HCT116 (cell line): Measurements from ENCODE around the gene OR13C4.

Source experiments
- EZH2 ChIP-seq: fragments of 200-600 bp; sonication (generic); IDR thresholded peaks from 2 replicates; pipeline ENCODE4 v1.6.1; 2017; ENCODE audit warnings: antibody characterized with exemption, mixed run types
- EZH2phosphoT487 ChIP-seq: fragments of 200-600 bp; IDR thresholded peaks from 2 replicates; pipeline ENCODE4 v1.6.1; 2018; ENCODE audit warnings: antibody characterized with exemption, borderline replicate concordance
- FOSL1 ChIP-seq: IDR thresholded peaks from 2 replicates; pipeline ENCODE4 v1.6.1; 2012; ENCODE audit warnings: low read depth
- POLR2A ChIP-seq: IDR thresholded peaks from 2 replicates; pipeline ENCODE4 v1.7.0; 2011; ENCODE audit warnings: borderline replicate concordance; ENCODE audit not compliant: insufficient read depth, insufficient read length; ENCODE audit errors: extremely low read depth
- POLR2AphosphoS5 ChIP-seq: IDR thresholded peaks from 2 replicates; pipeline ENCODE4 v1.6.1; 2011; ENCODE audit warnings: mild to moderate bottlenecking, low read depth, low read length, moderate library complexity
- RAD21 ChIP-seq: IDR thresholded peaks from 2 replicates; pipeline ENCODE4 v1.6.1; 2012; ENCODE audit warnings: low read depth, mild to moderate bottlenecking
- SRF ChIP-seq: IDR thresholded peaks from 2 replicates; pipeline ENCODE4 v1.6.1; 2012; ENCODE audit warnings: low read depth
- YY1 ChIP-seq: IDR thresholded peaks from 2 replicates; pipeline ENCODE4 v1.6.1; 2011; ENCODE audit warnings: low read length, low read depth, moderate library complexity, mild to moderate bottlenecking; ENCODE audit not compliant: insufficient replicate concordance; ENCODE audit errors: extremely low read depth
- ZNF274 ChIP-seq: fragments of 200-500 bp; sonication (Bioruptor generic); IDR thresholded peaks from 2 replicates; pipeline ENCODE4 v1.6.1; 2014; ENCODE audit warnings: mild to moderate bottlenecking, low read depth, low read length, inconsistent platforms
- TF ChIP-seq, protein P1 (sequence below), 3 experiments: fragments of 200-600 bp in 1 of 3; sonication (generic) in 1 of 3; IDR thresholded peaks in 2 of 3; conservative IDR thresholded peaks in 1 of 3; 2 replicates each; pipeline ENCODE4 v1.5.1; 2012 to 2017; ENCODE audit warnings: low read depth in 2 of 3, low read length in 2 of 3, antibody characterized with exemption in 1 of 3, borderline replicate concordance in 1 of 3, control low read depth in 1 of 3, mild to moderate bottlenecking in 1 of 3, mixed read lengths in 1 of 3, mixed run types in 1 of 3, moderate library complexity in 1 of 3; ENCODE audit not compliant: insufficient read depth in 1 of 3
- TF ChIP-seq, protein P2 (sequence below): IDR thresholded peaks from 2 replicates; pipeline ENCODE4 v1.6.1; 2011; ENCODE audit warnings: mild to moderate bottlenecking, low read length, moderate library complexity; ENCODE audit not compliant: insufficient replicate concordance; ENCODE audit errors: extremely low read depth

DNA sequence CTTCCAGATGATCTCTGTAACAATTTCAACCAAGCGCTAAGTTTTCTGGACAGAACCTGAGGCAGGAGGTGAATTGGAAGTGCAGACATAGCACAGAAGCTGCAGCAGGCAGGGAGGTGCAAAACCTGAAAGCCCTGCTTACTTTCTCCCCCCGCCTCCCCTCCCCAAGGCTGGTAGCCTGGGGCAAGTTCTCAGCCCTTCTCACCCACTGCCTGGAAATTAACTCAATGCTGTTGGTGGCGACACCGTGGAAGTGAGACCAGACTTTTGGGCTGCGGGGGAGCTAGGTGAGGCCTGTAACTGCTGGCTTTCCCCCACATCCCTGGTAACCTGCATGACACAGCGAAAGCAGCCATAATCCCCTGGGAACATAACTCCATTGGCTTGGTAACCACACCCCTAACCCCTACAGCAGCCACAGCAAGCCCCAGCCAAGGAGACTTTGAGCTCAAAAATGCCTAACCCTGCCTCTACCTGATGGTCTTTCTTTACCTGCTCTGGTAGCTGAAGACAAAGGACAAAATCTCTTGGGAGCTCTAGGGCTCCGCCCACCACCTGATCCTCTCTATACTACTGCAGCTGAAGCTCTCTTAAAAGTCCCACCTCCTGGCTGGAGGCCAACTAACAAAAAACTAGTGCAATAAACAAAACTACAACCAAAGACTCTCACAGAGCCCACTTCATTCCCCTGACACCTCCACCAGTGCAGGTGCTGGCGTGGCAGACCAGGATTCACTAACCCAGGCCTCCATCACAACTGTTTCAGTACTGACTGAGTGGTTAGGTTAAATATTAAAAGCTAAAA, 30.0 kb upstream of the OR13C4 start:
- TF ChIP-seq, protein P1, sequence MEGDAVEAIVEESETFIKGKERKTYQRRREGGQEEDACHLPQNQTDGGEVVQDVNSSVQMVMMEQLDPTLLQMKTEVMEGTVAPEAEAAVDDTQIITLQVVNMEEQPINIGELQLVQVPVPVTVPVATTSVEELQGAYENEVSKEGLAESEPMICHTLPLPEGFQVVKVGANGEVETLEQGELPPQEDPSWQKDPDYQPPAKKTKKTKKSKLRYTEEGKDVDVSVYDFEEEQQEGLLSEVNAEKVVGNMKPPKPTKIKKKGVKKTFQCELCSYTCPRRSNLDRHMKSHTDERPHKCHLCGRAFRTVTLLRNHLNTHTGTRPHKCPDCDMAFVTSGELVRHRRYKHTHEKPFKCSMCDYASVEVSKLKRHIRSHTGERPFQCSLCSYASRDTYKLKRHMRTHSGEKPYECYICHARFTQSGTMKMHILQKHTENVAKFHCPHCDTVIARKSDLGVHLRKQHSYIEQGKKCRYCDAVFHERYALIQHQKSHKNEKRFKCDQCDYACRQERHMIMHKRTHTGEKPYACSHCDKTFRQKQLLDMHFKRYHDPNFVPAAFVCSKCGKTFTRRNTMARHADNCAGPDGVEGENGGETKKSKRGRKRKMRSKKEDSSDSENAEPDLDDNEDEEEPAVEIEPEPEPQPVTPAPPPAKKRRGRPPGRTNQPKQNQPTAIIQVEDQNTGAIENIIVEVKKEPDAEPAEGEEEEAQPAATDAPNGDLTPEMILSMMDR (IDR thresholded peaks at IDR 0.05 in 2 of 3, conservative IDR thresholded peaks at IDR 0.05 in 1 of 3; ENCODE audit: borderline replicate concordance in 1 of 3, insufficient read depth in 1 of 3, low read depth in 2 of 3, low read length in 2 of 3), result no peak
- TF ChIP-seq EZH2phosphoT487 (no peak), ZNF274 (no peak), EZH2 (no peak), YY1 (no peak), POLR2A (no peak), RAD21 (no peak), FOSL1 (no peak), POLR2AphosphoS5 (no peak), SRF (no peak)
- TF ChIP-seq, protein P2, sequence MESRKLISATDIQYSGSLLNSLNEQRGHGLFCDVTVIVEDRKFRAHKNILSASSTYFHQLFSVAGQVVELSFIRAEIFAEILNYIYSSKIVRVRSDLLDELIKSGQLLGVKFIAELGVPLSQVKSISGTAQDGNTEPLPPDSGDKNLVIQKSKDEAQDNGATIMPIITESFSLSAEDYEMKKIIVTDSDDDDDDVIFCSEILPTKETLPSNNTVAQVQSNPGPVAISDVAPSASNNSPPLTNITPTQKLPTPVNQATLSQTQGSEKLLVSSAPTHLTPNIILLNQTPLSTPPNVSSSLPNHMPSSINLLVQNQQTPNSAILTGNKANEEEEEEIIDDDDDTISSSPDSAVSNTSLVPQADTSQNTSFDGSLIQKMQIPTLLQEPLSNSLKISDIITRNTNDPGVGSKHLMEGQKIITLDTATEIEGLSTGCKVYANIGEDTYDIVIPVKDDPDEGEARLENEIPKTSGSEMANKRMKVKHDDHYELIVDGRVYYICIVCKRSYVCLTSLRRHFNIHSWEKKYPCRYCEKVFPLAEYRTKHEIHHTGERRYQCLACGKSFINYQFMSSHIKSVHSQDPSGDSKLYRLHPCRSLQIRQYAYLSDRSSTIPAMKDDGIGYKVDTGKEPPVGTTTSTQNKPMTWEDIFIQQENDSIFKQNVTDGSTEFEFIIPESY, result no peak
